CD4-positive, alpha-beta T cell (primary cell): ENCODE results near the gene ERCC2. TPM values are rescaled to one million over a fixed set of nuclear protein-coding genes. Genes with fewer than 3 reads are reported as not detected.

ENCODE experiments used
- ATAC-seq: fragments of 200-7000 bp; cut with Tn5 transposase; one replicate; pipeline ENCODE4 v1.10.0; 2022; ENCODE audit warnings: mild to moderate bottlenecking; ENCODE audit not compliant: poor library complexity
- CTCF ChIA-PET: fragments of 350-600 bp; sonication (Branson Sonifier 250); formaldehyde crosslinking; loops from one replicate; lab custom pipeline; 2021; ENCODE audit warnings: antibody characterized with exemption, inconsistent platforms; lab: Charles Lee
- POLR2A ChIA-PET: fragments of 350-600 bp; sonication (Branson Sonifier 250); formaldehyde crosslinking; loops from one replicate; lab custom pipeline; 2021; ENCODE audit warnings: antibody characterized with exemption, inconsistent platforms; lab: Charles Lee
- DNase-seq, 14 experiments: peaks; one replicate each; pipeline ENCODE4 v3.0.0-alpha.2; 2013 to 2020; ENCODE audit warnings: mixed read lengths in 2 of 14
- H3K27ac ChIP-seq, 2 donors: one replicate each; pipeline versions ENCODE4 v1.5.1 to v1.7.0; 2013; ENCODE audit warnings: low read length in 2 of 2, low read depth in 1 of 2, mild to moderate bottlenecking in 1 of 2
- H3K27me3 ChIP-seq, 2 experiments: 1 replicate in 1 of 2; 2 replicates in 1 of 2; pipeline versions ENCODE4 v1.6.1 to v1.7.0; 2013; ENCODE audit warnings: low read length in 2 of 2, control low read depth in 1 of 2, mild to moderate bottlenecking in 1 of 2, moderate library complexity in 1 of 2; ENCODE audit not compliant: insufficient read depth in 2 of 2, control insufficient read depth in 1 of 2
- H3K36me3 ChIP-seq: one replicate; pipeline ENCODE4 v1.6.1; 2013; ENCODE audit warnings: low read length, control low read depth; ENCODE audit not compliant: insufficient read depth
- H3K4me1 ChIP-seq: one replicate; pipeline ENCODE4 v1.6.1; 2013; ENCODE audit warnings: low read length, control low read depth; ENCODE audit not compliant: insufficient read depth
- H3K4me3 ChIP-seq: one replicate; pipeline ENCODE4 v1.5.1; 2013; ENCODE audit warnings: mild to moderate bottlenecking, low read length, moderate library complexity
- H3K9me3 ChIP-seq, 2 experiments: 1 replicate in 1 of 2; 2 replicates in 1 of 2; pipeline versions ENCODE4 v1.6.1 to v1.7.0; 2013; ENCODE audit warnings: low read length in 2 of 2, mild to moderate bottlenecking in 2 of 2, control low read depth in 1 of 2, moderate library complexity in 1 of 2; ENCODE audit not compliant: control insufficient read depth in 1 of 2, insufficient read depth in 1 of 2
- H3K27ac Mint-ChIP-seq: one replicate; pipeline ENCODE4 v1.8.0; 2020; ENCODE audit warnings: mixed read lengths
- H3K27me3 Mint-ChIP-seq: one replicate; pipeline ENCODE4 v1.8.0; 2021; ENCODE audit warnings: mixed read lengths
- H3K36me3 Mint-ChIP-seq: one replicate; pipeline ENCODE4 v1.8.0; 2021; ENCODE audit warnings: low read depth, mixed read lengths
- H3K4me1 Mint-ChIP-seq: one replicate; pipeline ENCODE4 v1.8.0; 2021; ENCODE audit warnings: low read depth, mixed read lengths
- H3K4me3 Mint-ChIP-seq: one replicate; pipeline ENCODE4 v1.8.0; 2020; ENCODE audit warnings: mild to moderate bottlenecking, mixed read lengths
- H3K9me3 Mint-ChIP-seq: one replicate; pipeline ENCODE4 v1.8.0; 2020; ENCODE audit warnings: mixed read lengths
- intact Hi-C, 2 experiments: fragments of 100-400 bp; cut with DNase I in 1 of 2; cut with micrococcal nuclease in 1 of 2; formaldehyde crosslinking; loops; one replicate each; pipeline versions ENCODE4 v1.15.1 to v1.9.0; 2023 to 2025; cut with DNase I, micrococcal nuclease
- total RNA-seq, 174 experiments: library from RNA in 2 of 174; stranded (reverse) in 2 of 174; gene quantifications; one replicate each; pipeline ENCODE4 v1.2.3 and lab custom pipeline; 2021 to 2026
- TF ChIP-seq, protein P1 (sequence below): fragments of 200-600 bp; IDR thresholded peaks from one replicate; pipeline ENCODE4 v1.8.0; 2022; ENCODE audit warnings: antibody characterized with exemption, mild to moderate bottlenecking

The ERCC2 gene
- total RNA-seq, 2 experiments from 2014 or later = 8.7 to 9.6 TPM

GRCh38 chr19:45331411-45331810 is 39.0 kb downstream of the ERCC2 start:
- H3K36me3 Mint-ChIP-seq = no peaks in the 10 kb centered on the region
- Histone ChIP-seq H3K4me3 (no peak overlapping the region), H3K9me3 (no peaks in the 10 kb centered on the region), H3K27ac (no peak overlapping the region), H3K36me3 (no peaks in the 10 kb centered on the region), H3K4me1 (no peaks in the 10 kb centered on the region), H3K27me3 (no peaks in the 10 kb centered on the region)
- no peaks in the 10 kb centered on the region for H3K9me3 Mint-ChIP-seq
- no peak for DNase-seq
- ATAC-seq = no peak
- no peaks in the 10 kb centered on the region for H3K4me1 Mint-ChIP-seq
- no peak overlapping the region for H3K4me3 Mint-ChIP-seq
- peaks cover 7% of the 10 kb centered on the region for H3K27me3 Mint-ChIP-seq
- intact Hi-C loops = no loop called here
- POLR2A ChIA-PET = no interaction called here
- TF ChIP-seq, protein P1, sequence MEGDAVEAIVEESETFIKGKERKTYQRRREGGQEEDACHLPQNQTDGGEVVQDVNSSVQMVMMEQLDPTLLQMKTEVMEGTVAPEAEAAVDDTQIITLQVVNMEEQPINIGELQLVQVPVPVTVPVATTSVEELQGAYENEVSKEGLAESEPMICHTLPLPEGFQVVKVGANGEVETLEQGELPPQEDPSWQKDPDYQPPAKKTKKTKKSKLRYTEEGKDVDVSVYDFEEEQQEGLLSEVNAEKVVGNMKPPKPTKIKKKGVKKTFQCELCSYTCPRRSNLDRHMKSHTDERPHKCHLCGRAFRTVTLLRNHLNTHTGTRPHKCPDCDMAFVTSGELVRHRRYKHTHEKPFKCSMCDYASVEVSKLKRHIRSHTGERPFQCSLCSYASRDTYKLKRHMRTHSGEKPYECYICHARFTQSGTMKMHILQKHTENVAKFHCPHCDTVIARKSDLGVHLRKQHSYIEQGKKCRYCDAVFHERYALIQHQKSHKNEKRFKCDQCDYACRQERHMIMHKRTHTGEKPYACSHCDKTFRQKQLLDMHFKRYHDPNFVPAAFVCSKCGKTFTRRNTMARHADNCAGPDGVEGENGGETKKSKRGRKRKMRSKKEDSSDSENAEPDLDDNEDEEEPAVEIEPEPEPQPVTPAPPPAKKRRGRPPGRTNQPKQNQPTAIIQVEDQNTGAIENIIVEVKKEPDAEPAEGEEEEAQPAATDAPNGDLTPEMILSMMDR = no peak
- CTCF ChIA-PET = no interaction called here
- H3K27ac Mint-ChIP-seq = no peak overlapping the region

- no peaks in the 10 kb centered on the region for H3K36me3 ChIP-seq
- POLR2A ChIA-PET = no interaction called here
- Mint-ChIP-seq H3K9me3 (no peaks in the 10 kb centered on the region), H3K36me3 (no peaks in the 10 kb centered on the region), H3K4me3 (no peak overlapping the region), H3K4me1 (no peaks in the 10 kb centered on the region), H3K27me3 (peaks cover 14% of the 10 kb centered on the region), H3K27ac (no peak overlapping the region)
- CTCF ChIA-PET = no interaction called here
- intact Hi-C loops = no loop called here
- H3K4me1 ChIP-seq = peaks cover 6% of the 10 kb centered on the region
- ATAC-seq (no peak), DNase-seq (no peak)
- H3K4me3 ChIP-seq = no peak overlapping the region
- H3K27me3 ChIP-seq = peaks cover 14 to 21% of the 10 kb centered on the region in 2 experiments
- TF ChIP-seq, protein P1 = no peak
- peaks cover 0 to 5% of the 10 kb centered on the region in 2 experiments for H3K9me3 ChIP-seq
- no peak overlapping the region for H3K27ac ChIP-seq
Measured at GRCh38 chr19:45327404-45328143, 42.8 kb downstream of the ERCC2 start.

DNA sequence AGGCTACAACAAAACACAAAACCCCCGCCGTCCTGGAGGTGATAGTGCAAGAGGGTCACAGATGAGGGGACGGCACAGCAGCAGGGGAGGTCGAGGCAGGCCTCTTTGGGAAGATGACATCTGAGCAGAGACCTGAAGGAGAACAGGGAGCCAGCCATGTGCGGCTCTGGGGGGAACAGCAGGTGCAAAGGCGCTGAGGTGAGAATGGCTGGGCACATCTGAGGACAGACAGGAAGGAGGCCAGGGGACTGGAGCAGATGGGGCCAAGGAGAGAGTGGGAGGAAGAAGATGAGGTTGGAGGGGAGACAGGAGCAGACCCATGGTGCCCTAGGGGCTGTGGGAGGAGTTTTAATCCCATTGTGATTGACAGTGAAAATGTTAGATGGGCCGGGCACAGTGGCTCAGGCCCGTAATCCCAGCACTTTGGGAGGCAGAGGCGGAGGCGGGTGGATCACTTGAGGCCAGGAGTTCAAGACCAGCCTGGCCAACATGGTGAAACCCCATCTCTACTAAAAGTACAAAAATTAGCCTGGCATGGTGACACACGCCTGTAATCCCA is 45.9 kb downstream of the ERCC2 start:
- Histone ChIP-seq H3K27me3 (peaks cover 19 to 31% of the 10 kb centered on the region in 2 experiments), H3K36me3 (no peaks in the 10 kb centered on the region), H3K9me3 (peaks cover 0 to 11% of the 10 kb centered on the region in 2 experiments), H3K4me1 (peaks cover 6% of the 10 kb centered on the region), H3K27ac (no peak overlapping the region), H3K4me3 (no peak overlapping the region)
- H3K9me3 Mint-ChIP-seq = no peaks in the 10 kb centered on the region
- ATAC-seq (no peak), DNase-seq (no peak)
- POLR2A ChIA-PET = no interaction called here
- intact Hi-C loops = no loop called here
- H3K4me3 Mint-ChIP-seq = no peak overlapping the region
- CTCF ChIA-PET = no interaction called here
- no peak overlapping the region for H3K27ac Mint-ChIP-seq
- TF ChIP-seq, protein P1 = no peak
- H3K36me3 Mint-ChIP-seq = no peaks in the 10 kb centered on the region
- no peaks in the 10 kb centered on the region for H3K4me1 Mint-ChIP-seq
- peaks cover 21% of the 10 kb centered on the region for H3K27me3 Mint-ChIP-seq
